WTC11 (cell line): Measurements from ENCODE around the gene PLD1. TPM values are rescaled to one million over a fixed set of nuclear protein-coding genes. Genes with fewer than 3 reads are reported as not detected.

Experiments
- ATAC-seq: fragments of 200-7000 bp; cut with Tn5 transposase; 2 replicates; pipeline ENCODE4 v1.10.0; 2021; ENCODE audit warnings: mild to moderate bottlenecking, moderate library complexity
- CTCF ChIA-PET: fragments of 300-600 bp; sonication (Branson Sonifier 250); formaldehyde crosslinking; loops from one replicate; lab custom pipeline; 2021; ENCODE audit warnings: antibody characterized with exemption; lab: Charles Lee
- POLR2A ChIA-PET: fragments of 350-600 bp; sonication (Branson Sonifier 250); formaldehyde crosslinking; loops from one replicate; lab custom pipeline; 2021; ENCODE audit warnings: antibody characterized with exemption; lab: Charles Lee
- DNase-seq: peaks from one replicate; pipeline ENCODE4 v3.0.0; 2021; ENCODE audit warnings: low spot score
- H3K27ac Mint-ChIP-seq: 2 replicates; pipeline ENCODE4 v1.8.0; 2021; ENCODE audit warnings: mixed read lengths
- H3K27me3 Mint-ChIP-seq: 2 replicates; pipeline ENCODE4 v1.8.0; 2021; ENCODE audit warnings: low read depth, mild to moderate bottlenecking, moderate library complexity, mixed read lengths
- H3K36me3 Mint-ChIP-seq: 2 replicates; pipeline ENCODE4 v1.8.0; 2021; ENCODE audit warnings: mixed read lengths
- H3K4me1 Mint-ChIP-seq: 2 replicates; pipeline ENCODE4 v1.8.0; 2022; ENCODE audit warnings: mixed read lengths
- H3K4me3 Mint-ChIP-seq: 2 replicates; pipeline ENCODE4 v1.8.0; 2021; ENCODE audit warnings: mild to moderate bottlenecking, moderate library complexity, mixed read lengths
- H3K9me3 Mint-ChIP-seq: 2 replicates; pipeline ENCODE4 v1.8.0; 2021; ENCODE audit warnings: mixed read lengths
- ATF1 ChIP-seq: sonication (generic); formaldehyde crosslinking; IDR thresholded peaks from 2 replicates; pipeline ENCODE4 v1.8.1; 2023; ENCODE audit warnings: mild to moderate bottlenecking, moderate library complexity, missing genetic modification reagents
- CREB1 ChIP-seq: sonication (generic); formaldehyde crosslinking; IDR thresholded peaks from 2 replicates; pipeline ENCODE4 v1.8.0; 2023; ENCODE audit warnings: mild to moderate bottlenecking, missing genetic modification reagents
- ELF4 ChIP-seq: sonication (generic); formaldehyde crosslinking; IDR thresholded peaks from 2 replicates; pipeline ENCODE4 v1.8.1; 2022; ENCODE audit warnings: low read depth, mild to moderate bottlenecking, moderate library complexity, missing genetic modification reagents
- GRHL2 ChIP-seq: fragments of 250-450 bp; sonication (Bioruptor Pico); IDR thresholded peaks from 2 replicates; pipeline ENCODE4 v1.8.0; 2022; ENCODE audit warnings: mild to moderate bottlenecking, moderate library complexity; ENCODE audit not compliant: insufficient replicate concordance, severe bottlenecking
- JAZF1 ChIP-seq: fragments of 250-450 bp; sonication (Bioruptor Pico); IDR thresholded peaks from 2 replicates; pipeline ENCODE4 v1.9.0; 2021; ENCODE audit warnings: moderate library complexity, mild to moderate bottlenecking, inconsistent platforms
- TCF7 ChIP-seq: sonication (generic); formaldehyde crosslinking; IDR thresholded peaks from 2 replicates; pipeline ENCODE4 v1.8.0; 2022; ENCODE audit warnings: mild to moderate bottlenecking, low read depth, missing genetic modification reagents, moderate library complexity
- TP53 ChIP-seq: sonication (generic); formaldehyde crosslinking; IDR thresholded peaks from 2 replicates; pipeline ENCODE4 v1.8.1; 2023; ENCODE audit warnings: mild to moderate bottlenecking, missing genetic modification reagents
- ZNF317 ChIP-seq: sonication (generic); formaldehyde crosslinking; IDR thresholded peaks from 2 replicates; pipeline ENCODE4 v1.8.1; 2023; ENCODE audit warnings: low read depth, mild to moderate bottlenecking, moderate library complexity, missing genetic modification reagents, borderline replicate concordance
- ZNF416 ChIP-seq: fragments of 250-450 bp; sonication (Bioruptor Pico); IDR thresholded peaks from 2 replicates; pipeline ENCODE4 v1.9.0; 2021; ENCODE audit warnings: mild to moderate bottlenecking, inconsistent platforms
- total RNA-seq: library from RNA; stranded (reverse); gene quantifications from 3 replicates; pipeline ENCODE4 v1.2.3, GENCODE V29; 2021
- TF ChIP-seq, protein P1 (sequence below): sonication (generic); formaldehyde crosslinking; IDR thresholded peaks from 2 replicates; pipeline ENCODE4 v1.8.1; 2022; ENCODE audit warnings: mild to moderate bottlenecking, missing genetic modification reagents, moderate library complexity, borderline replicate concordance
- TF ChIP-seq, protein P2 (sequence below): fragments of 250-450 bp; sonication (Bioruptor Pico); IDR thresholded peaks from 2 replicates; pipeline ENCODE4 v1.9.0; 2021; ENCODE audit warnings: mild to moderate bottlenecking
- TF ChIP-seq, protein P3 (sequence below): sonication (generic); formaldehyde crosslinking; IDR thresholded peaks from 2 replicates; pipeline ENCODE4 v1.8.1; 2022; ENCODE audit warnings: mild to moderate bottlenecking, moderate library complexity, missing genetic modification reagents
- TF ChIP-seq, protein P4 (sequence below): sonication (generic); formaldehyde crosslinking; IDR thresholded peaks from 2 replicates; pipeline ENCODE4 v1.8.1; 2022; ENCODE audit warnings: low read depth, mild to moderate bottlenecking, moderate library complexity, missing genetic modification reagents, borderline replicate concordance
- TF ChIP-seq, protein P5 (sequence below): fragments of 200-600 bp; IDR thresholded peaks from 2 replicates; pipeline ENCODE4 v1.8.0; 2022; ENCODE audit warnings: antibody characterized with exemption
- TF ChIP-seq, protein P6 (sequence below): sonication (generic); formaldehyde crosslinking; IDR thresholded peaks from 2 replicates; pipeline ENCODE4 v1.8.0; 2022; ENCODE audit warnings: missing genetic modification reagents
- TF ChIP-seq, protein P7 (sequence below): sonication (generic); formaldehyde crosslinking; IDR thresholded peaks from 2 replicates; pipeline ENCODE4 v1.8.1; 2023; ENCODE audit warnings: mild to moderate bottlenecking, missing genetic modification reagents

The PLD1 gene
- total RNA-seq, 1 experiment from 2014 or later: 4.0 TPM

DNA sequence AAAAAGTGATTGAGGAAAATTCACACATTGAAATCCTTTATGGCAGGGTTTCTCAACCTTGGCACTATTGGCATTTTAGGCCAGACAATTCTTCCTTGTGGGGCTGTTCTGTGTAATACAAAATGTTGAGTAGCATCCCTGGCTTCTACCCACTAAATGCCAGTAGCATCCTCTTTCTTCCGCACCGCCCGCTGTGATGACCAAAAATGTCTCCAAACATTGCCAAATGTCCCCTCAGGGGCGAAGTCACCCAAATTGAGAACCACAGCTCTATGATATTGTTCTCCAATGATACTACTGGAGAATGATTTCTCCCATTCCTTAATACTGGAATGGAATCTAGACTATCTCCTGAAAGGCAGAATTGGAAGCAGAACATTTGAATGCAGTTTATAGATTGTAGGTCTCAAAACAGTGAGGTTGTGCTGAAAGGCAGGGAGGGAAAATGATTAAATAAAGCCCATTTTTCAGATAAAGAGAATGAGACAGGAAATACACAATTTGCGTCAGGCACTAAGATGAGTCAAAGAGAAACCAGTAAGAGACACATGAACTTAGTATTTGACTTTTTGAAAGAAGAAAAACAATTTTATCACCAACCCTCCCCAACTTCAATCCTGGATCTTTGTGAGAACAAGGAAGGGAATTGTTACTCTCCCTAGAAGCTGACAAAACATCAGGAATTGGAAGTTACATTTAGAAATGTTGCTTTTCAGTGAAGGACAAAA lies 248.5 kb downstream of the PLD1 start:
- H3K4me1 Mint-ChIP-seq: peaks cover 21% of the 10 kb centered on the region
- H3K27ac Mint-ChIP-seq: no peak overlapping the region
- no peaks in the 10 kb centered on the region for H3K36me3 Mint-ChIP-seq
- no peak for ATAC-seq
- ChIA-PET CTCF (interaction anchor here (1.5 kb wide), 1 partner anchor 512 kb away, joined by 3 read pairs; no protein-coding TSS in a partner anchor), POLR2A (no interaction called here)
- no peak overlapping the region for H3K4me3 Mint-ChIP-seq
- no peaks in the 10 kb centered on the region for H3K27me3 Mint-ChIP-seq
- no peak for DNase-seq
- no peaks in the 10 kb centered on the region for H3K9me3 Mint-ChIP-seq
- TF ChIP-seq CREB1 (CRISPR knock-in tag) (no peak), JAZF1 (CRISPR knock-in tag) (no peak), ATF1 (CRISPR knock-in tag) (no peak), ZNF317 (CRISPR knock-in tag) (no peak), ZNF416 (CRISPR knock-in tag) (no peak), ELF4 (CRISPR knock-in tag) (no peak), GRHL2 (no peak), TP53 (CRISPR knock-in tag) (no peak)
- TF ChIP-seq, protein P1, sequence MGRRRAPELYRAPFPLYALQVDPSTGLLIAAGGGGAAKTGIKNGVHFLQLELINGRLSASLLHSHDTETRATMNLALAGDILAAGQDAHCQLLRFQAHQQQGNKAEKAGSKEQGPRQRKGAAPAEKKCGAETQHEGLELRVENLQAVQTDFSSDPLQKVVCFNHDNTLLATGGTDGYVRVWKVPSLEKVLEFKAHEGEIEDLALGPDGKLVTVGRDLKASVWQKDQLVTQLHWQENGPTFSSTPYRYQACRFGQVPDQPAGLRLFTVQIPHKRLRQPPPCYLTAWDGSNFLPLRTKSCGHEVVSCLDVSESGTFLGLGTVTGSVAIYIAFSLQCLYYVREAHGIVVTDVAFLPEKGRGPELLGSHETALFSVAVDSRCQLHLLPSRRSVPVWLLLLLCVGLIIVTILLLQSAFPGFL: no peak
- TF ChIP-seq, protein P2, sequence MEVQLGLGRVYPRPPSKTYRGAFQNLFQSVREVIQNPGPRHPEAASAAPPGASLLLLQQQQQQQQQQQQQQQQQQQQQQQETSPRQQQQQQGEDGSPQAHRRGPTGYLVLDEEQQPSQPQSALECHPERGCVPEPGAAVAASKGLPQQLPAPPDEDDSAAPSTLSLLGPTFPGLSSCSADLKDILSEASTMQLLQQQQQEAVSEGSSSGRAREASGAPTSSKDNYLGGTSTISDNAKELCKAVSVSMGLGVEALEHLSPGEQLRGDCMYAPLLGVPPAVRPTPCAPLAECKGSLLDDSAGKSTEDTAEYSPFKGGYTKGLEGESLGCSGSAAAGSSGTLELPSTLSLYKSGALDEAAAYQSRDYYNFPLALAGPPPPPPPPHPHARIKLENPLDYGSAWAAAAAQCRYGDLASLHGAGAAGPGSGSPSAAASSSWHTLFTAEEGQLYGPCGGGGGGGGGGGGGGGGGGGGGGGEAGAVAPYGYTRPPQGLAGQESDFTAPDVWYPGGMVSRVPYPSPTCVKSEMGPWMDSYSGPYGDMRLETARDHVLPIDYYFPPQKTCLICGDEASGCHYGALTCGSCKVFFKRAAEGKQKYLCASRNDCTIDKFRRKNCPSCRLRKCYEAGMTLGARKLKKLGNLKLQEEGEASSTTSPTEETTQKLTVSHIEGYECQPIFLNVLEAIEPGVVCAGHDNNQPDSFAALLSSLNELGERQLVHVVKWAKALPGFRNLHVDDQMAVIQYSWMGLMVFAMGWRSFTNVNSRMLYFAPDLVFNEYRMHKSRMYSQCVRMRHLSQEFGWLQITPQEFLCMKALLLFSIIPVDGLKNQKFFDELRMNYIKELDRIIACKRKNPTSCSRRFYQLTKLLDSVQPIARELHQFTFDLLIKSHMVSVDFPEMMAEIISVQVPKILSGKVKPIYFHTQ: no peak
- TF ChIP-seq, protein P3, sequence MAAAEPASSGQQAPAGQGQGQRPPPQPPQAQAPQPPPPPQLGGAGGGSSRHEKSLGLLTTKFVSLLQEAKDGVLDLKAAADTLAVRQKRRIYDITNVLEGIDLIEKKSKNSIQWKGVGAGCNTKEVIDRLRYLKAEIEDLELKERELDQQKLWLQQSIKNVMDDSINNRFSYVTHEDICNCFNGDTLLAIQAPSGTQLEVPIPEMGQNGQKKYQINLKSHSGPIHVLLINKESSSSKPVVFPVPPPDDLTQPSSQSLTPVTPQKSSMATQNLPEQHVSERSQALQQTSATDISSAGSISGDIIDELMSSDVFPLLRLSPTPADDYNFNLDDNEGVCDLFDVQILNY (CRISPR knock-in tag): no peak
- TF ChIP-seq, protein P4, sequence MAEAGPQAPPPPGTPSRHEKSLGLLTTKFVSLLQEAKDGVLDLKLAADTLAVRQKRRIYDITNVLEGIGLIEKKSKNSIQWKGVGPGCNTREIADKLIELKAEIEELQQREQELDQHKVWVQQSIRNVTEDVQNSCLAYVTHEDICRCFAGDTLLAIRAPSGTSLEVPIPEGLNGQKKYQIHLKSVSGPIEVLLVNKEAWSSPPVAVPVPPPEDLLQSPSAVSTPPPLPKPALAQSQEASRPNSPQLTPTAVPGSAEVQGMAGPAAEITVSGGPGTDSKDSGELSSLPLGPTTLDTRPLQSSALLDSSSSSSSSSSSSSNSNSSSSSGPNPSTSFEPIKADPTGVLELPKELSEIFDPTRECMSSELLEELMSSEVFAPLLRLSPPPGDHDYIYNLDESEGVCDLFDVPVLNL (CRISPR knock-in tag): no peak

DNA sequence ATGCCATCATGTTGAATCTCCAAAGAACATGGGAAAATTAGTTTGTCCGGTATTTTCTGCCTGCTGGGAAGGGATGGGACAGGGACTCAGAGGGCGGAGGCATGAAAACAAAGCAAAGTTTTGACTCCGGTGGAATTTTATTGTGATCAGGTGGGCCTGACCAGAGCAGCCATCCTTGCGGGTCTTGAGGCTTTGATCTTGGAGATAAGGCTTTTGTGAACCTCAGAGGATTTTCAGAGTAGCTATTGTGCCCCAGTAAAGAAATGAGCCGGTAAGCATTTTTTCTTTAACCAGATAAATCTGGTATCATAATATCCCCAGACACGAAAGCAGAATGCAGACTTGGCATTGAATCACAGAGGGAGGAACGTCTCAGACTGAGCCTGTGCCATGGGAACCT lies 250.7 kb downstream of the PLD1 start:
- ATAC-seq: no peak
- Mint-ChIP-seq H3K27ac (no peak overlapping the region), H3K9me3 (no peaks in the 10 kb centered on the region), H3K4me3 (no peak overlapping the region), H3K27me3 (no peaks in the 10 kb centered on the region), H3K36me3 (no peaks in the 10 kb centered on the region), H3K4me1 (peaks cover 12% of the 10 kb centered on the region)
- CTCF ChIA-PET: no interaction called here
- POLR2A ChIA-PET: no interaction called here
- DNase-seq: no peak
- no peak for TF ChIP-seq ZNF416 (CRISPR knock-in tag)
- TF ChIP-seq, protein P5, sequence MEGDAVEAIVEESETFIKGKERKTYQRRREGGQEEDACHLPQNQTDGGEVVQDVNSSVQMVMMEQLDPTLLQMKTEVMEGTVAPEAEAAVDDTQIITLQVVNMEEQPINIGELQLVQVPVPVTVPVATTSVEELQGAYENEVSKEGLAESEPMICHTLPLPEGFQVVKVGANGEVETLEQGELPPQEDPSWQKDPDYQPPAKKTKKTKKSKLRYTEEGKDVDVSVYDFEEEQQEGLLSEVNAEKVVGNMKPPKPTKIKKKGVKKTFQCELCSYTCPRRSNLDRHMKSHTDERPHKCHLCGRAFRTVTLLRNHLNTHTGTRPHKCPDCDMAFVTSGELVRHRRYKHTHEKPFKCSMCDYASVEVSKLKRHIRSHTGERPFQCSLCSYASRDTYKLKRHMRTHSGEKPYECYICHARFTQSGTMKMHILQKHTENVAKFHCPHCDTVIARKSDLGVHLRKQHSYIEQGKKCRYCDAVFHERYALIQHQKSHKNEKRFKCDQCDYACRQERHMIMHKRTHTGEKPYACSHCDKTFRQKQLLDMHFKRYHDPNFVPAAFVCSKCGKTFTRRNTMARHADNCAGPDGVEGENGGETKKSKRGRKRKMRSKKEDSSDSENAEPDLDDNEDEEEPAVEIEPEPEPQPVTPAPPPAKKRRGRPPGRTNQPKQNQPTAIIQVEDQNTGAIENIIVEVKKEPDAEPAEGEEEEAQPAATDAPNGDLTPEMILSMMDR: no peak
- TF ChIP-seq, protein P6, sequence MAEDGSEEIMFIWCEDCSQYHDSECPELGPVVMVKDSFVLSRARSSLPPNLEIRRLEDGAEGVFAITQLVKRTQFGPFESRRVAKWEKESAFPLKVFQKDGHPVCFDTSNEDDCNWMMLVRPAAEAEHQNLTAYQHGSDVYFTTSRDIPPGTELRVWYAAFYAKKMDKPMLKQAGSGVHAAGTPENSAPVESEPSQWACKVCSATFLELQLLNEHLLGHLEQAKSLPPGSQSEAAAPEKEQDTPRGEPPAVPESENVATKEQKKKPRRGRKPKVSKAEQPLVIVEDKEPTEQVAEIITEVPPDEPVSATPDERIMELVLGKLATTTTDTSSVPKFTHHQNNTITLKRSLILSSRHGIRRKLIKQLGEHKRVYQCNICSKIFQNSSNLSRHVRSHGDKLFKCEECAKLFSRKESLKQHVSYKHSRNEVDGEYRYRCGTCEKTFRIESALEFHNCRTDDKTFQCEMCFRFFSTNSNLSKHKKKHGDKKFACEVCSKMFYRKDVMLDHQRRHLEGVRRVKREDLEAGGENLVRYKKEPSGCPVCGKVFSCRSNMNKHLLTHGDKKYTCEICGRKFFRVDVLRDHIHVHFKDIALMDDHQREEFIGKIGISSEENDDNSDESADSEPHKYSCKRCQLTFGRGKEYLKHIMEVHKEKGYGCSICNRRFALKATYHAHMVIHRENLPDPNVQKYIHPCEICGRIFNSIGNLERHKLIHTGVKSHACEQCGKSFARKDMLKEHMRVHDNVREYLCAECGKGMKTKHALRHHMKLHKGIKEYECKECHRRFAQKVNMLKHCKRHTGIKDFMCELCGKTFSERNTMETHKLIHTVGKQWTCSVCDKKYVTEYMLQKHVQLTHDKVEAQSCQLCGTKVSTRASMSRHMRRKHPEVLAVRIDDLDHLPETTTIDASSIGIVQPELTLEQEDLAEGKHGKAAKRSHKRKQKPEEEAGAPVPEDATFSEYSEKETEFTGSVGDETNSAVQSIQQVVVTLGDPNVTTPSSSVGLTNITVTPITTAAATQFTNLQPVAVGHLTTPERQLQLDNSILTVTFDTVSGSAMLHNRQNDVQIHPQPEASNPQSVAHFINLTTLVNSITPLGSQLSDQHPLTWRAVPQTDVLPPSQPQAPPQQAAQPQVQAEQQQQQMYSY (CRISPR knock-in tag): no peak
- TF ChIP-seq, protein P7, sequence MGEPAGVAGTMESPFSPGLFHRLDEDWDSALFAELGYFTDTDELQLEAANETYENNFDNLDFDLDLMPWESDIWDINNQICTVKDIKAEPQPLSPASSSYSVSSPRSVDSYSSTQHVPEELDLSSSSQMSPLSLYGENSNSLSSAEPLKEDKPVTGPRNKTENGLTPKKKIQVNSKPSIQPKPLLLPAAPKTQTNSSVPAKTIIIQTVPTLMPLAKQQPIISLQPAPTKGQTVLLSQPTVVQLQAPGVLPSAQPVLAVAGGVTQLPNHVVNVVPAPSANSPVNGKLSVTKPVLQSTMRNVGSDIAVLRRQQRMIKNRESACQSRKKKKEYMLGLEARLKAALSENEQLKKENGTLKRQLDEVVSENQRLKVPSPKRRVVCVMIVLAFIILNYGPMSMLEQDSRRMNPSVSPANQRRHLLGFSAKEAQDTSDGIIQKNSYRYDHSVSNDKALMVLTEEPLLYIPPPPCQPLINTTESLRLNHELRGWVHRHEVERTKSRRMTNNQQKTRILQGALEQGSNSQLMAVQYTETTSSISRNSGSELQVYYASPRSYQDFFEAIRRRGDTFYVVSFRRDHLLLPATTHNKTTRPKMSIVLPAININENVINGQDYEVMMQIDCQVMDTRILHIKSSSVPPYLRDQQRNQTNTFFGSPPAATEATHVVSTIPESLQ (CRISPR knock-in tag): no peak
- TF ChIP-seq TCF7 (CRISPR knock-in tag): no peak
- TF ChIP-seq ZNF317 (CRISPR knock-in tag): no peak
